ENCODE data around the gene GLO1. TPM values are rescaled to one million over a fixed set of nuclear protein-coding genes. Genes with fewer than 3 reads are reported as not detected.

Gene GLO1
- total RNA-seq, 1 donor from 2014 or later: 80.8 TPM

DNA sequence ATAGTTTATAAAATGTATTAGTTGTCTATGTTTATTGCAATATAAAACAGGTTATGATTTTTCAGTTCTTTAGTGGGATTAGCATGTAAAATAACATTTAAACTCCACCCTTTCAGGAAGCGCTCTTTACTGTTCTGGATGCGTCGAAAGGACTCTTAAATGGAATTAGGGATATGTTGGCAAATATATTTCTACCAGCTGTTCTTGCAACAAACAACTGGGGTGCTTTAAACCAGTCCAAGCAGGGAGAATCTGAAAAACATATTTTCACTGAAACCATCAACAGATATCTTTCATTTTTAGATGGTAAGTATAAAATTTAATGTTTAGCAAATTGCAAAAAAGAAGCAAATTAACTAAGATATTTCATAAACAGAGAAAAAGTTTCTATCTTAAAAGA lies 34.0 kb upstream of the GLO1 start:
- no peak for DNase-seq (ENCODE audit: extremely low spot score, unreplicated experiment)
- H3K9me3 Mint-ChIP-seq (ENCODE audit: unreplicated experiment): peaks cover 7% of the 10 kb centered on the region
- H3K36me3 Mint-ChIP-seq (ENCODE audit: unreplicated experiment): no peaks in the 10 kb centered on the region
- H3K4me3 Mint-ChIP-seq (ENCODE audit: unreplicated experiment): no peak overlapping the region
- H3K27ac Mint-ChIP-seq (ENCODE audit: unreplicated experiment): no peak overlapping the region
- TF ChIP-seq, protein P1, sequence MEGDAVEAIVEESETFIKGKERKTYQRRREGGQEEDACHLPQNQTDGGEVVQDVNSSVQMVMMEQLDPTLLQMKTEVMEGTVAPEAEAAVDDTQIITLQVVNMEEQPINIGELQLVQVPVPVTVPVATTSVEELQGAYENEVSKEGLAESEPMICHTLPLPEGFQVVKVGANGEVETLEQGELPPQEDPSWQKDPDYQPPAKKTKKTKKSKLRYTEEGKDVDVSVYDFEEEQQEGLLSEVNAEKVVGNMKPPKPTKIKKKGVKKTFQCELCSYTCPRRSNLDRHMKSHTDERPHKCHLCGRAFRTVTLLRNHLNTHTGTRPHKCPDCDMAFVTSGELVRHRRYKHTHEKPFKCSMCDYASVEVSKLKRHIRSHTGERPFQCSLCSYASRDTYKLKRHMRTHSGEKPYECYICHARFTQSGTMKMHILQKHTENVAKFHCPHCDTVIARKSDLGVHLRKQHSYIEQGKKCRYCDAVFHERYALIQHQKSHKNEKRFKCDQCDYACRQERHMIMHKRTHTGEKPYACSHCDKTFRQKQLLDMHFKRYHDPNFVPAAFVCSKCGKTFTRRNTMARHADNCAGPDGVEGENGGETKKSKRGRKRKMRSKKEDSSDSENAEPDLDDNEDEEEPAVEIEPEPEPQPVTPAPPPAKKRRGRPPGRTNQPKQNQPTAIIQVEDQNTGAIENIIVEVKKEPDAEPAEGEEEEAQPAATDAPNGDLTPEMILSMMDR (IDR thresholded peaks at IDR 0.05): no peak
- no peaks in the 10 kb centered on the region for H3K4me1 Mint-ChIP-seq (ENCODE audit: unreplicated experiment)
- H3K27me3 Mint-ChIP-seq (ENCODE audit: unreplicated experiment): peaks cover 38% of the 10 kb centered on the region

DNA sequence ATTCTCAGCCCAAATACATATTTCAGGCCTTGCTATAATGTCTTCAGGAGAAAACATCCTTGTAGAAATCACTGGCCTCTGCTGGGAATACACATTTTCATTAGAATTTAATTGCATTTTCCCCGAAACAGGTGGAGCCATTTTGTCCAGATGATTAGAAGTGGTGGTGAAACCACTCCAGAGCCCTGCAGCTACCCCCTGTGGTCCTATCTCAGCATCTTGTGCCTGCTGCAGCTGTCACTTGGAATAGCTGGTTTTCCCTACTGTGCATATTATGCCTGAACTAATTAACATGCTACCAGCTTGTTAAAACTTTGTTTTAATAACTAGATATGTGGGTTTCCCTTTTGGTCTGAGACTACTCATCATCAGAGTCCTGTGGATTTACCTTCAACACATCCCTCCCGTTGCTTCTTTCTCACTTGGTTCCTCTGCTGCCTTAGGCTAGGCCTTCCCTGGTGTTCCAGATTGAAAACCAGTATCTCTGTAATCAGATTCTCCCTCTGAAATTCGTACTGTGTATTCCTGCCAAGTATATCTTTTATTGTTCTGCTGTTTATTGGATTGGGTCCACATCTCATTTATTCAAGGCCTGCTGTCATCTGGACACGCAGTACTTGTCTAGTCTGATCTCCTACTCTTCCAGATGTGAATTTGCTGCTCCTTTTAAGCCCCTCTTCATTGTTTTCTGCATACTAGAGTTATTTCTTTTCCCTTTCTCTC lies 27.4 kb upstream of the GLO1 start:
- Mint-ChIP-seq H3K4me1 (ENCODE audit: unreplicated experiment) (peaks cover 2% of the 10 kb centered on the region), H3K27me3 (ENCODE audit: unreplicated experiment) (peaks cover 11% of the 10 kb centered on the region), H3K9me3 (ENCODE audit: unreplicated experiment) (peaks cover 1% of the 10 kb centered on the region), H3K27ac (ENCODE audit: unreplicated experiment) (no peak overlapping the region), H3K4me3 (ENCODE audit: unreplicated experiment) (no peak overlapping the region), H3K36me3 (ENCODE audit: unreplicated experiment) (no peaks in the 10 kb centered on the region)
- TF ChIP-seq, protein P1 (IDR thresholded peaks at IDR 0.05): no peak
- DNase-seq (ENCODE audit: extremely low spot score, unreplicated experiment): no peak

DNA sequence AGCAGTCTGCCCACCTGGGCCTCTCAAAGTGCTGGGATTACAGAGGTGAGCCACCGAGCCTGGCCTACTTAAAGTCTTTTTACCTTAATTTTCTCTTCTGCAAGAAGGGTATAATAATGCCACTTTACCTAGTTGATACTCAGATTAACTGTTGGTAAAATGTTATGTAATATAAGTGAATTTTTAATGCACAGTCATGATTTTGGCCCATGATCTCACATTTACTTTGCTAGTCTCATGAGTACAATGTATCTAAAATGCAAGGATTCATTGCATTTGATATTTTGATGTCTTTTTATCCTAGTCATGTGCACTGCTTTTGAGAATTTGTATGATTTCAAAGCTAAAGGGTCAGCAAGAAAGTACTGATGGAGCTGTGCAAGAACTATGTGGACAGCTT lies 25.3 kb upstream of the GLO1 start:
- TF ChIP-seq, protein P1 (IDR thresholded peaks at IDR 0.05): no peak
- Mint-ChIP-seq H3K4me1 (ENCODE audit: unreplicated experiment) (peaks cover 2% of the 10 kb centered on the region), H3K4me3 (ENCODE audit: unreplicated experiment) (no peak overlapping the region), H3K27ac (ENCODE audit: unreplicated experiment) (no peak overlapping the region), H3K27me3 (ENCODE audit: unreplicated experiment) (peaks cover 9% of the 10 kb centered on the region), H3K9me3 (ENCODE audit: unreplicated experiment) (no peaks in the 10 kb centered on the region), H3K36me3 (ENCODE audit: unreplicated experiment) (no peaks in the 10 kb centered on the region)
- DNase-seq (ENCODE audit: extremely low spot score, unreplicated experiment): no peak

DNA sequence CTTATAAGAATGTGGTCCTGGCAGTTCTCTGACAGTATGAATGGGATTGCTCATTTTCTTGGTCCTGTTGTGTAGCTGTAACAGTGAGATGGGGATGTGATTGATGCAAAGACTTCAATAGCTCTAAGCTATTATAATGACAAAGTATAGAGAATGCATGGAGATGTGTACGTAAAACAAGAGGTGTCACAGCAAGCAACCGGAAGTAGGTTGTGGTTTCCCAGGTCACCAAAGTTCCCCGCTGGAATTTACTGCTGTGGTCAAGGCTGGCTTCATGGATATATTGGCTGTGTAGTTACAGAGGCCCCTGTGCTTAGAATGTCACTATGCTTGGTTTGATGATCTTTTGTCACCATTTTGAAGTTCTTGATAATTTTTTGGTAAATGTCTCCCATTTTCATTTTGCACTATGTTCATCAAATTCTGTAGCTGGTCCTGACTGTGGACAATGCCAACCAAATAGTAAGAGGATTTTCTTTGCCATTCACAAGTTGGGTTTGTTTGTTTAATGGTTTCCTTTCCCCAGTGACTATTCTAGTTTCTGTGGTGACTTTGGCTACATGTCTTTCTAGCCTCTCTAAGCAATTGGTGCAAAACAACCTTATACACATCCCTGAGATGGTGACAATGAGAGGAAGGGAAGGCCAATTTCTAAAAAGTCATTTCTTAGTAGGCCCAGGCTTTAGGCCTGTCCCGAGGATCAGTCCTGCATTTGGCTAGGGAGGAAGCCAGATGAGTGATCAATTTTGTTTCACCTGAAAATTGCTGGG lies 22.7 kb upstream of the GLO1 start:
- Mint-ChIP-seq H3K9me3 (ENCODE audit: unreplicated experiment) (no peaks in the 10 kb centered on the region), H3K27ac (ENCODE audit: unreplicated experiment) (no peak overlapping the region), H3K4me1 (ENCODE audit: unreplicated experiment) (peaks cover 10% of the 10 kb centered on the region), H3K4me3 (ENCODE audit: unreplicated experiment) (no peak overlapping the region), H3K36me3 (ENCODE audit: unreplicated experiment) (no peaks in the 10 kb centered on the region), H3K27me3 (ENCODE audit: unreplicated experiment) (peaks cover 6% of the 10 kb centered on the region)
- DNase-seq (ENCODE audit: extremely low spot score, unreplicated experiment): no peak
- TF ChIP-seq, protein P1 (IDR thresholded peaks at IDR 0.05): no peak

DNA sequence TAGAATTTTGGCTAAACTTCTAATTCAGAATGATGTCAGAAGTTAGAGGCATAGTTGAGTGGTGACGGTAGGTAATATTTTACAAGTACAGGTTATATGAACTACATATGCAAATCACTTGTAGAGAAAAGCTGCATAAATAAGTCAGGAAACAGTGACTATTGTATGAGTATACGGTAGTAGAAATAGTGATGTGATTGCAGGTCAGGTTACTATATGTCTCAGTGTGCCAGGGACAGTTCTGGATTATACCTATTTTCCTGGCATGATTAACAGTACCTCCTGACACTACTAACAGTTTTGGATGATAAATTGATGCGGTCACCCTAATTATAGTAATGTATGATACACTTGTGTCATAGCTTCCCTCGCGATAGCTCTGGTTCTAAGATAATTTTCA lies 21.4 kb upstream of the GLO1 start:
- H3K4me3 Mint-ChIP-seq (ENCODE audit: unreplicated experiment): no peak overlapping the region
- no peak overlapping the region for H3K27ac Mint-ChIP-seq (ENCODE audit: unreplicated experiment)
- TF ChIP-seq, protein P1 (IDR thresholded peaks at IDR 0.05): no peak
- peaks cover 10% of the 10 kb centered on the region for H3K27me3 Mint-ChIP-seq (ENCODE audit: unreplicated experiment)
- no peaks in the 10 kb centered on the region for H3K36me3 Mint-ChIP-seq (ENCODE audit: unreplicated experiment)
- H3K9me3 Mint-ChIP-seq (ENCODE audit: unreplicated experiment): no peaks in the 10 kb centered on the region
- no peak for DNase-seq (ENCODE audit: extremely low spot score, unreplicated experiment)
- H3K4me1 Mint-ChIP-seq (ENCODE audit: unreplicated experiment): peaks cover 10% of the 10 kb centered on the region

All from osteocyte (in vitro differentiated cells).